ENCODE results near the gene KCNS3. TPM values are rescaled to one million over a fixed set of nuclear protein-coding genes. Genes with fewer than 3 reads are reported as not detected.

Gene KCNS3
- total and polyA plus RNA-seq, 9 of the 15 experiments (the other 6 are each of a cell fraction or from before 2014, with no cell fraction given) = 0.01 to 0.75 (median 0.25) TPM

GRCh38 chr2:17846676-17847075 lies 31.8 kb upstream of the KCNS3 start:
- CTCF ChIA-PET (ENCODE audit: low intra/inter-chr PET ratio) = no interaction called here
- no TSS peak for BruUV-seq (replicated peaks)

More at GRCh38 chr2:17846676-17847075, 31.8 kb upstream of the KCNS3 start:
- Histone ChIP-seq H3K36me3 (ENCODE audit: control insufficient read depth, insufficient read depth, low read length) (no peaks in the 10 kb centered on the region), H3K9me1 (ENCODE audit: control insufficient read depth, insufficient read depth, low read length) (no peaks in the 10 kb centered on the region), H3K4me1 (replicated peaks in 1 of 2; ENCODE audit: control insufficient read depth in 2 of 2, insufficient read depth in 2 of 2, low read length in 2 of 2) (no peaks in the 10 kb centered on the region), H3K9ac (ENCODE audit: insufficient read depth in 1 of 2, low read depth in 2 of 2, low read length in 2 of 2) (no peak overlapping the region), H2AFZ (ENCODE audit: low read depth, low read length) (no peak overlapping the region), H3K4me3 (no peak overlapping the region), H4K20me1 (replicated peaks; ENCODE audit: control insufficient read depth, insufficient read depth, low read length) (no peaks in the 10 kb centered on the region), H3K27ac (ENCODE audit: extremely low read depth, low read depth, low read length) (no peak overlapping the region), H3K27me3 (ENCODE audit: control insufficient read depth in 2 of 2, insufficient read depth in 2 of 2, low read length in 2 of 2) (no peaks in the 10 kb centered on the region), H3K79me2 (ENCODE audit: control insufficient read depth, insufficient read depth, low read length) (no peaks in the 10 kb centered on the region), H3K4me2 (ENCODE audit: insufficient read depth, low read length) (no peak overlapping the region), H3K9me3 (replicated peaks; ENCODE audit: control insufficient read depth, insufficient read depth, low read depth, low read length) (no peaks in the 10 kb centered on the region)
- no peak for TF ChIP-seq ZNF140 (CRISPR knock-in tag; IDR thresholded peaks at IDR 0.05)
- no peak for TF ChIP-seq HBP1 (CRISPR knock-in tag; IDR thresholded peaks at IDR 0.05)
- no peak for TF ChIP-seq DNMT1 (IDR thresholded peaks at IDR 0.05)
- TF ChIP-seq KLF16 (IDR thresholded peaks at IDR 0.05) = no peak
- no peak for TF ChIP-seq ZNF224 (CRISPR knock-in tag; IDR thresholded peaks at IDR 0.05)
- TF ChIP-seq HDAC8 (tag; IDR thresholded peaks at IDR 0.05) = no peak
- no peak for TF ChIP-seq KDM2B (CRISPR knock-in tag; IDR thresholded peaks at IDR 0.05)
- TF ChIP-seq ZNF436 (CRISPR knock-in tag; IDR thresholded peaks at IDR 0.05) = no peak
- TF ChIP-seq SETDB1 (IDR thresholded peaks at IDR 0.05; ENCODE audit: low read length) = no peak
- TF ChIP-seq FOXA1 (IDR thresholded peaks at IDR 0.05; ENCODE audit: borderline replicate concordance) = no peak
- no peak for TF ChIP-seq SAFB2 (IDR thresholded peaks at IDR 0.05; ENCODE audit: borderline replicate concordance, low read depth, low read length, severe bottlenecking)
- DNase-seq (ENCODE audit: extremely low read depth in 1 of 4, low spot score in 3 of 4) (no peak), FAIRE-seq (no peak), ATAC-seq (no peak)
- in situ Hi-C loops (cut with MboI) = no loop called here
- intact Hi-C loops (cut with micrococcal nuclease) = no loop called here
- WGBS (ENCODE audit: insufficient coverage, low coverage, missing lambda C conversion rate) = 0% methylated on average over 3 of the region's 3 CpGs
- POLR2A ChIA-PET = interaction anchor here (1.3 kb wide), 1 partner anchor 10 kb away, joined by 4 read pairs; no protein-coding TSS in a partner anchor
